ENCODE results near the gene COTL1.

COTL1 gene

DNA sequence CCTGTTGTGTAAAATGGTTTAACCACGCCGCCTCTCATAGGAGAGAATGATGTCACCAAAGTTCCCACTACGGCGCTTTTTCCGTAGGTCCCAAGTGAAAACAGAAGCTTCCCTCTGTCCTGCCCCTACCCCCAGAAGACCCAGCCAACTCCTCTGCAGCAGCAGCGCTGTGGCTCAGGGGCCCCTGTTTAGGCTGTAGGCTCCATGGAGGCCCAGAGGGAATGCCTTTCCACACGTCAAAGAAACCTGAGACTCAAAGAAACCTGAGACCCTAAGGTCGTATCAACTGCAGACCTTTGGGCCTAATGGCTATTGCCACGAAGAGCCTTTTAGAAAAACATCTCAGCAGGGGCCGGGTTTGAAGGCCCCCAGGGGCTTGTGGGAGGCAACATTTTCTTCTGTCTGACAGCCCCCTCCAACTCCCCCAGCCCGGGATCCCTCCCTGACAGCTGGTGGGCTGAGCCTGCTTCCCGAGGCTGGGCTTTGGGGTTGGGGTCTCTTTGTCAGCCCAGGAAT is 70.3 kb downstream of the COTL1 start:
- DNase-seq: no peak

DNA sequence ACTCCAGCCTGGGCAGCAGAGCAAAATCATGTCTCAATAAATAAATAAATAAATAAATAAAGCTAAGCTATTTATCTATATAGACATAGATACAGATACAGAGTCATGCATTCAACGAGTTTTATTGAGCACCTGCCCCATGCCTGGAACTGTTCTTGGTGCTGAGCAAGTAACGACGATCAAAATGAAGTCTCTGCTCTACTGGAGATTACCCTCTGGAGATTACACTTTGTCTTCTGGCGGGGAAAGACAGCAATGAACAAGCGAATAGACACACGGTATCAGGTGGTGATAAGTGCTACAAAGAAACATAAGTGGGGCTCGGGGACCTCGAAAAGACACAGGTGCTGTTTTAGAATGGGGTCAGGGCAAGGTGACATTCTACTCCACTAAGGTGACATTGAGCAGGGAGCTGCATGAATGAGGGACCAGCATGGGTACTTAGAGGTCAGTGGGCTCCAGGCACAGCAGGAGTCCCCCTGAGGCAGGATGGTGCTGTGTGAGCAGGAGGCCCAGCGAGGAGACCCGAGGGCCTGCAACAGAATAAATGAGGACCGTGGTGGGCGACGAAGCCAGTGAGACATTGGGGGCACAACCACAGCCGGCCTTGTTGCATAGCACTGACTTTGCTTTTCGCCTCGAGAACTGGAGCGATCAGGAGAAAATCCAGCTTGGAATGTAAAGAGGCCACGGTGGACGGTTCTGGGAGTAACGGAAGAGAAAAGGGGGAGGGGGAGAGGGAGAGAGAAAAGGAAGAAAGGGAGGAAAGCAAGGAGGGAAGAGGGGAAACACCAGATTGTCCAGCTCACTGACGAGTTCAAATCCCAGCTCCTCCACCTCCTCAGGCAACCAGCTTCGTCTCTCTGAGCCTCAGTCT is 71.0 kb downstream of the COTL1 start:
- no peak for DNase-seq

DNA sequence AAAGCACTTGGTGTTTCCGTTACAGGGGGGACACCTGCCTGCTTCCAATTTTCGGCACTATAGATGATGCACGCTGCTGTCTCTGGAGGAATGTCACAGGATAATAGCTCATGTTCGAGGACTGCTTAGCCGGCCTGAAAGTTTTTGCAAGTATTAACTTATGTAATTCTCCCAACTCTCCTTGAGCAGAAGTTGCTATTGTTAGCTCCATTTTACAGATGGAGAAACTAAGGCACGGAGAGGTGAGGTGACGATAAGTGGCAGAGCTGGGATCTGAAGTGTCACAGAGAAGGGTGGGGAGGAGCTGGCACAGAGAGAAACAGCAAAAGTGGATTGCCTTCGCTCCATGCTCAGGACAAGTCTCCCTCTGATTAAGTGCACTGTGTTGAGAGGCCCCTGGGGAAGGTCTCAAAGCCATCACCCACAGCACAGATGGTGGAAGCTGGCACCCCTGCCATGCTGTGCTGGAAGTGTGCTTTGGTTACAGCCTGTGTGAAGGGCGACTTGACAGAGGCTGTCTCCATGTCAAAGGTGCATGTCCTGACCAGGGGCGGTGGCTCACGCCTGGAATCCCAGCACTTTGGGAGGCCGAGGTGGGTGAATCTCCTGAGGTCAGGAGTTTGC is 72.7 kb downstream of the COTL1 start:
- DNase-seq: no peak

DNA sequence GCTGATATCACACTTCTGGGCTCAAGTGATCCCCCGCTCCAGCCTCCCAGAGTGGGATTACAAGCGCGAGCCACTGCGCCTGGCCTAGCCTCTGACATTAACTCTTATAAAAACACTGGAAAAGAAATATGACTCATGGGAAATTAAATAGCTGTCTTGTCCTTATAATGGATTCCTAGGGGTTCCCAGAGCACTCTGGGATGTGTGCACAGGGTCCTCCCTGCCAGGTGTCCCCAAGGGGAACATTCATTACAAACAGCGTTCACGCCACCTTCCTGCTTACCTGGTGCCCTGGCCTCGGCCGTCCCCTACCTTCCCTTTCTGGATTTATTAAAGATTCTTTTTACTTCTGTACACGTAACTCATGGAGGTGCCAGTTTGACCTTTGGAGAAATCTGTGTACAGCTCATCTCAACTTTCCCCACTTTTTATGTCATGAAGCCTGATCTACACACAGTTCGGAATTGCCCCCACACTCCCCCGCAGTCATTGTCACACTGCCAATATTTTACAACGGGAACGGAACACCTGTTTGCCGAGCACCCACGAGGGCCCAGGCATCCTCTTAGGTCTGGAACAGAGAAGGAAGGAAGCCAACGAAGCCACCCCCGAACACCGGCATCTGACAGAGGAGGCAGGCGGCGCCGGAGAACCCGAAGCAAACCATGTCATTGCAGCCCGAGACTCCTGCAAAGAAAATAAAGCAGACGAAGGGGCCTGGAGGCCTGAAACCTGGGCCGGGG is 73.7 kb downstream of the COTL1 start:
- no peak for DNase-seq

DNA sequence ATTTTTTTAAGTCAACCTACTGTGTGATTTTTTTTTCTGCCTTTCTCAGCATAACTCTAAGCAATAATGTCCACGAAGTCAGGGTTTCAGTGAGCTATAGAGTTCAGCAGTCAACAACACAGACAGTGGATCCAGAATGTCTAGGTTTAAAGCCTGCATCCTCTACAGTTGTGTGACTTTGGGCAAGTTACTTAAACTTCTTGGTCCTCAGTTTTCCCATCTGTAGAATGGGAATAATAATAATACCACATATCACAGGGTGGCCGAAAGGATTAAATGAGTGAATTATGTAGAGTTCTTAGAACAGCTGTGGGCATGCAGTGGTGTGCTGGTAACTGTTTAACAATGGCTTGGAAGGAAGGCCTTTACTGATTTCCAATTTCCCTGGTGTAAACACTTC is 74.6 kb downstream of the COTL1 start:
- DNase-seq: no peak

DNA sequence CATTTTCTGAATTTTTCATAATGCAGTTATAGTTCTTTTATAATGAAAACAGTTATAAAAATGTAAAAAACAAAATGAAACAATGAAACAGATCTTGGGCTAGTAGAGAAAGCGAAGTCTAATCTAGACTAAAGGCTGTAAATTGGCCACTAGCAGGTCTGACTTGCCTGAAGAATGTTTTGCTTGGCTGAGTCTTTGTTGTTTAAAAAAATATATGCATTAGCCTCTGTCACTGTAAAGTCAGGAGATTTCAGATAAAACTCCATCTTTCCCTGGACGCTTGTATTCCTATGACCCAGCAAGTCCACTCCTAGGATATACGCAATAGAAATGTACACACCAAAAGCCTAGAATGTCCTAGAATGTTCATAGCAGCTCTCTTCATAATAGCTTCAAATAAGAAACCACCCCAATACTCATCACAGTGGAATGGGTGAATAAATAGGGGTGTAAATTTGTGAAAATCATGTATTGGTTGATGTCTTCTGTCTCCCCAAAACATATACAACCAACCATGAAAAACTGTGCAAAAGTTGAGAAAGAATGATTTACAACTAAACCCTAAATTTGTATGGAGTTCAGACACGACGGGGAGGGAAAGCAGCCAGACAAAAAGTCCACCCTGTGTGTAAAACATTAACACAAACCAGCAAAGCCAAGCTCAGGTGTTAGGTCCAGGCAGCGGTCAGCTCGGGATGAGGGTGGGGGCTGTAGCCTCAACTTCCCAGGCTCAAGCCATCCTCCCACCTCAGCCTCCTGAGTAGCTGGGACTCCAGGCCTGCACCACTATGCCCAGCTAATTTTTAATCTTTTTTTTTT is 75.7 kb downstream of the COTL1 start:
- DNase-seq: no peak

DNA sequence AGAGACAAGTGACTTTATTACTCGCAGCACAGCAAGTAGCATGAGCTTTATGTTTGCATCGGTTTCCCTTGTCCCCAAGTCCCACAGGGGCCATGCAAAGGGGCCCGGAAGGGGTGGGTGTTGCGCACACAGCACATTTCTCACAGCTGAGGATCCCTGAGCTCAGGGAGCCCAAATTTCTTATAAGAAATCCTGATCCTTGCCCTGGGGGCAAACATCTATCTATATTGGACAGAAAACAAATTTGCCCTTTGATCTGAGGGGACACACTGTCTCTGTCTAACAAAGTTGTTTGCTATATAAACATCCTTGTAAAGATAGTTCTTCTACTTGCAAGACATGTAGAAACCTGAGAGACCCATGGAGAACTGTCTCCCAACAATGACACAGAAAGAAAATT is 77.7 kb downstream of the COTL1 start:
- DNase-seq: no peak

DNA sequence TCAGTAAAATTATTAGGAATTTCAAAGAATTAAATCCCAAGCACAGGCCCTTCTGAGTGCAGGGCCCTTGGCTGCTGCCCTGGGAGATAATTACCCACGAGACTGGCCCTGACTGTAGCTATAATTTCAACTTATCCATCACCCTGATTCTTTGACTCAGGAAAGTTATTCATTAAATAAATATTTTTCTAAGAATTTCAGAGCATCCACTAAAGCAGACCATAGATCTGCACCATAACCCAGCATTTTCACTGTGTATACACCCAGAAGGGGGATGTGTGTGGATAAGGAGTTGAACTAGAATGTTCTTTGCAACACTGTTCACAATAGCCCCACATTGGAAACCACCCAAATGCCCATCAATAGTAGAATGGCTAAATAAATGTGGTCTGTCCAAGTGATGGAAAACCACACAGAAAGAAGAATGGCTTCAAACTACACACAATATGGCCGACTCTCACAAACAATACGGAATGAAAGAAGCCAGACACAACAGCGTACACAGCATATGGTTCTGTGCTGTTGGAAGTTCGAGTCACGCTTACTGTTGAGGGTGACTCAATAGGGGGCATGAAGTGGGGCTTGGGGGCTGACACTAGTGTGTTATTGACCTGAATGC is 79.5 kb downstream of the COTL1 start:
- no peak for DNase-seq

DNA sequence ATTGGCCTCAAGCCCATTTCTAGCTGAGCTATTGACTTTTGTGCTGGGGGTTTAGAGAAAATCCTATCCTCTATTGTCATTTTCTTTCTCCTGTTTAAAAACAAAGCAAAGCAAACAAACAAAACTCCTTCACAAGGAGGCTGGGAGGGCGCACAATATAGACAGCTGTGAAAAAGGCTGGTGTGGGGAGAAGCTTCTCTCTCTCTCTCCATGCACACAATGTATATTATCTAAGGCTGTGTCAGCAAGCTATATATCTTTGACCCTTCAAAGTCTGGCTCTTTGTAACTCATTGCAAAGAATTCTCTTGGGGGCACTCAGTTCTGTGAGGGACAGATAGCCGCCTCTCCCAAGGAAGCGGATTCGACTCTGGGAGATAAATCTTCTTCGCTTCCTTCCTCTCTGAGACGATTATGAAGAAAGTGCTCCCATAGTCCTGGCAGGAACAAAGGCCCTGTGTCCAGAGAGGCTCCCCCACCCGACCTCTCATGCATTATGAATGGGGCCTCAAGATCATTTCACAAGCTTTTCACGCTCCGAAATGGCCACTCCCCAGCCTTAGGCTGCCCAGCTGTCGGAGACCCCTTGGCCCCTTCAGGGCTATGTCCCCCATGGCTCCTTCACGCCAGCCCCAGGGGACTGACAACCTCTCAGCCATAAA is 80.3 kb downstream of the COTL1 start:
- no peak for DNase-seq

DNA sequence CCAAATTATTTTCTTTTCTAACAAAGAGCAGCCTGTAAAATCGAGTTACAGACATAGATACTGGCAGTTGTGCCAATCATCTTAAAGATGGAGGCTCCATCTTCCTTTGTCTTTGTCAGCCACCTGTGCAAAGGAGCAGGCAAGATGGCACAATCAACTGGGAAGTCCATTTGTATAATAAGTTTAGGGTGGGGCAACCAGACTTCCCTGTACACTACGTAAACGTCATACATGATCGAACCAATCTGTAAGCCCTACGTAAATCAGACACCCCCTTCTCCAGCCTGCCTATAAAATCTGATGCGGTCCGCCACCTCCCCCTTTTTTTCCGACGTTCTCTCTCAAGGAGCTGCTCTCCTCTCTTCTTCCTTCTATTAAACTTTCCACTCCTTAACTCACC is 82.0 kb downstream of the COTL1 start:
- DNase-seq: no peak

DNA sequence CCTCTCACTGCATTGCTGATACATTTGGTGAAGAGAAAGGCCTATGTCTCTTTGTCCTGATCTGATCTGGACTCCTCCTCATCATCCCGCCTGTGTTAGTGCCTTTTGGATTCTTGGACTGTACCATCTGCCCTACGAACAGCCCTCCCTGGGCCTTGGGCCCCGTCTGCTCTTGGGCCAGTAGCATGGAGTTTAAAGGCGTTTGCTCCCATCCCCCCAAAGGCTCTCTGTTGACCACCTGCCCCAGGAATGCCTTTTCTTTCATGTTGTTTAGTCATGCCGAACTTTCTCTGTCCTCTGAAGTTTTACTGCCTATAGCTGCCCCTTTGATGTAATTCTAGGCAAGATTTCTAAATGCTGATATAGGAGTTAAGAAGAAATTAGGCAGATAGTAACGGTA is 82.5 kb downstream of the COTL1 start:
- no peak for DNase-seq

DNA sequence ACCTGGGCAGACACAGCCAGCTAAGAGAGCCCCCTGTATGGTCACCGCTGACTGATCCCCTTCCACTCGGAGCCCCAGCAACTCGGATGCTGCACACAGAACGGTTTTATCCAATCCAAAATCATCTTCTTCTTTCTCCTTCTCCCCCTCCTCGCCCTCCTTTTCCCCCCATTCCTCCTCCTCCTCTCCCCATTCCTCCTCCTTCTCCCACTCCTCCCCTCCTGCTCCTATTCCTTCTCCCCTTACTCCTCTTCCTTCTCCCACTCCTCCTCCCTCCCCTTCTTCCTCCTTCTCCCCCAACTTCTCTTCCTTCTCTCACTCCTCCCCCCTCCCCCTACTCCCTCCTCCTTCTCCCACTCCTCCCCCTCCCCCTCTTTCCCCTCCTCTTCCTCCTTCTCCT is 83.1 kb downstream of the COTL1 start:
- DNase-seq: no peak

DNA sequence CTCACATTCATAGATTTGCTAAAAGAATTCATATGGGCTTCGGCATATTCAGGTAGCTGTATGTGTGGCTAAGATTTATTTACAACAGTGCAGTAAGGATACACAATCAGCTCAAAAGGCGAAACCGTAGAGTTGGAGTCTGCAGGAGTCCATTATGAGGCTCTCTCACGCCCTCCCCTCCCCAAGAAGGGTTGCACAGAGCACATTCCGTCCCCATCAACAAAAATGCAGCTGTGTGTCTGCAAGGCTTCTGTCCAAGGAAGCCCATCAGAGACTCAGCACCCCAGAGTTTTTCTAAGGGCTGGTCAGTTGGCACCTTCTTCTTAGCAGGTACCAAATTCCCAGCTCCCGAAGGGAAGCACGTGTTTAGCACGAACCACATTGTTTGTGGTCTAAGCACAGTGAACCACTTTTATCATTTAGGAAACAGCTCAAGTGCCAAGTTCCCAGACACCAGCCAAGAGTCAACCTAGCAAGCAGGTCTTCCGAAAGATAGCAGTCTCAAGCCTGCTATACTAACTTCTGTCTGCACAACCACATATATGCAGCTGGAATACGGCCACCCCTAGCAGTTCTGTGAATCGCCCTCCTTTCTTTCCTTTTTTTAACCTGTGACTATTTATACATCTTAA is 84.9 kb downstream of the COTL1 start:
- DNase-seq: no peak

DNA sequence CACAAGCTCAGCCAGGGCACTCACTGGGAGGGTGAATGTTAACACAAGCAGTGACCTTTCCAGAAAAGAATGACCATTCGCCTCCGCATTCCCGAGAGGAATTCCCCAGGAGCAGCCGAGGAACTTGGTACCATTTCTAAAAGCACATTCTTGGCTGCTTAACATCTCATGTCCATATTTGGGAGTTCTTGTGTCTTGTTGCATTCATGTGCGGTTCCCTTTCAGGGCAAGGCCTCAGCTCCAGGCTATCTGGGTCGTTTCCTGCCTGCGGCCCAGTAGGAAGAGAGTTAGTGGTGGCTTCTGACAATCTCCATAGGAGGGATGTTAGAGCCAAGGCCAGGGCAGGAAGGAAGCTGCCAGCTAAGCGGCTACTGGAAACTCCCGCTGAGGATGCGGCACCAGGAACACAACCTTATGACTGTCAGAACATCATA is 85.6 kb downstream of the COTL1 start:
- DNase-seq: no peak

DNA sequence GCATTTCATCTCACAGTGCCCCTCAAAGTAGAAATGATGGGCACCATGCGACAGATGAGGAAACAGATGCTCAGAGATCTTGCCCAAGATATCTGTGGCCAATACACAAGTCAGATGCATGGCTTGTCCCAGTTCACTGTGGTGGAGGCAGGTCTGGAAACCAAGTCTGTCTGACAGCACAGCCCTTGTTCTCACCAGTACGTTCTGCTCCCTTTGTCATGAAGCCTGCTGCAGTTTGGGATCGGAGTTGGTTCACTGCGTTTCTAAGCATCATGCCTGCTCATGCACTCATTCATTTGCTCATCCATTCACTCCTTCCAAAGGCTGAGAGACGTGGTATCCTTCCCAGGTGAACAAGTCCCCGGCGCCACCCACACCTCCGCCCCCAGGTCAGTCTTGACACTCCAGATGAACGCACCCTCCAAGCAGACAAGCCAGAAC is 86.2 kb downstream of the COTL1 start:
- DNase-seq: no peak

DNA sequence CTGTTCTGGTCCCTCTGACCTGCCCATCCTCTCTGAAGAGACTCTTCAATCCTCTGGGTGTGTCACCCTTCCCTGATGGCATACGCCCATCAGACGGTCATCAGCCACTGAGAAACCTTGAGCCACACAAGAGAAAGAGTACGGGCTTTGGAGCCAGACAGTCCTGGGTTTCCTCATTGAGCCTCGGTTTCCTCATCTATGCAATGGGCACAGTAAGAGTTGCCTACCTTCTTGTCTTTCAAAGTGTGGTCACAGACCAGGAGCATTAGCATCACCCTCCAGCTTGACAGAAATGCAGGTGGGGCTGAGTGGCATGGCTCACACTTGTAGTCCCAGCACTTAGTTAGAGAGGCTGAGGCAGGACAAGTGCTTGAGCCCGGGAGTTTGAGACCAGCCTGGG is 87.3 kb downstream of the COTL1 start:
- no peak for DNase-seq

DNA sequence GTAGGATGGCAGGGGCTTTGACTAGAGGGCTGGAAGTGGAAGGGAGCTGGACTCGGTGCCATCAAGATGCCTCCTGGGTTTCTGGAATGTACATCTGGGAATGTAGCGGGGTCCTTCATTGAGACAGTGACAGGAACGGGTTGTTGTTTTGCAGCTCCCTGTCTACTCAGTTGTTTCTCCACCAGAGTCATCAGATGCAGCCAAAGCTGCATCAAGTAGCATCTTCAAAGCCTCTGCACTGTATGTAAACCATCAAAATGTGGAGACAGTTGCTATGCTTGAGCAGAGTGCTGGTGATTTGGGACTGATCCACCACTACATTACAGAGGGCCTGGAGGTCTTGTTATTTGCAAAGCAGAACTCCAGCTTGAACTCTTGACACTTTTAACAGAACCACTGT is 88.3 kb downstream of the COTL1 start:
- DNase-seq: no peak

DNA sequence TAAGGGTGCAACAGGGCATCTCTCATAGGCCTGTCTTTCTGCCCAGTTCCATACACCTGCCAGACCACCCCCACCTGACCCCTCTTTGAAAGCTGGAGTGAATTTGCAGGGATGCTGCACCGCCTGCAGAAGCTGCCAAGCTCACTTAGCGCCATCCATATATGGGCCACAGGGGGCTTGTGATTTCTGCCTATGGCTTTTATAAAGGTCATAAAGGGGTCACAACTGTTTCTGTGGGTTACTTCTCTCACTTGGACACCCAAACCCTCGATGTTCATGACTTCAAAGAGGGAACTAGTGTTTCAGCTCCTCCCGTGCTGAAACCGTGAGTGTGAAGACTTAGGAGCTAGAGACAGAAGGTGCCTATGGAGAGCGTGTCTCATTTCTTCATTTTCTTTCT is 89.6 kb downstream of the COTL1 start:
- no peak for DNase-seq

DNA sequence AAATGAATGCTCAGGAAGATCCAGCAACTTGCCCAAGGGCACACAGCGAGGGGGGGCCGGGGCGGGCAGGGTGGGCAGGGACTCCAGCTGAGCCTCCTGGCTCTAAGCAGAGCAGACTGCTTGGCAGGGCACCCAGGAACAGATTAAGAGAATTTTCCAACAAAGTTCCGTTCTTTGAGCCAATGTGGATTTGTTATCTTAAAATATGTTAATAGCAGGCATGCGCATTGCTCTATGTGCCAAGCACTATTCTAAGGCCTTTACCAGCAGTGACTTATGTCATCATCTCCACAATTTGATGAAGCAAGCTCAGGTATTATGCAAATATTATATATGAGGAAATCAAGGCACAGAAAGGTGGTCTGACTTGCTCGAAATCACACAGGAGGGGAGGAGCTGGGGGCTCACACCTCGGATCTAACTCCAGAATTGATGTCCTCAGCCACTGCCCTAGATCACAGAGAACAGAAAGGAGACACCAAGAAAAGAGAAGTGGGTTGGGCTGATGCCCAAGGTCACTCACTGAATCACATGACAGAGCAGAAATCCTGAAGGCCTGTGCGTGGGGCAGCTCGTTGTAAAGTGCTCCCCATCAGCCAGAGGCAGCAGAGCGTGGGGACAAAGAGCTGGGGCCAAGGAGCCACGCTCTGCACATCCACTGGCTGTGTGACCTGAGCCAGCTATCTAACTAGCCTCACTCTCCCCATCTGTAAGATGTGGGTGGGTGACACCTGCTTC is 90.2 kb downstream of the COTL1 start:
- no peak for DNase-seq

DNA sequence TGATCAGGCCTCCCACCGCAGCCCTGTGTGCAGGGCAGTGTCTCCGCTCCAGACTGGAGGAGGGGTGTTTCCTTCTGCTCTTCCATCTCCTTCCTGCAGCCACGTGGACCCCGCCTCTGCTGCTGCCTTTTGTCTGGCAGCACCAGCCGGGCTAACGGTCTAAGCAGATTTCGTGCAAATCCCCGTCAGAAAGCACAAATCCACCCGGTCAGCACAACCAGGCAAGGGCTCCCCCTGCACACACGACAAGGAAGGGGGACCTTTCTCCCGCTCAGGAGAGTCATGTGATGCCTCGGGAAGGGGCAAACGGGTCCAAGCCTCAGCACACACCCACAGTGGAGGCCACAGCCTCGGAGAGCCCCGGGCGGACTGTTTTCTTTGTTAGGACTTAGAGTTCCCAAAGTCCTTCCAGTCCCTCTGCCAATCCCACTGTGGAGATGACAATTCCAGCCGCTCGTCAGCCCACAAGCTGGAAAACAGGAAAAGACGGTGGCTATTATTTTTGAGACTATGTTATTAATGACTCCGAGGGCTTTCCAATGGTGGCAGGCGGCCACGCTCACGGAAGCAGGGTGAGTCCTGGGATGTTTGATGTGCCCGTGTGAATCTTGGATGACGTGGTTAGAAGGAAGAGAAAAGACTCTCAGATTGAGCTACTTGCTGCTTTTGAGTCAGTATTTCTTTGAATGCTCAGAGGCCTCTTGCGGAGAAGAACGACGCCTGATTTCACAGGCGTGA is 90.9 kb downstream of the COTL1 start:
- no peak for DNase-seq

Measured in effector CD8-positive, alpha-beta T cell (primary cell).